Measurements from ENCODE around the gene AHCTF1.

The AHCTF1 gene

GRCh38 chr1:246931549-246932365, at the start of gene AHCTF1:
Gene AHCTF1 (minus strand): TSS chr1:246931948. CDS start chr1:246918370, 13,578 bp downstream.
- peak; percentile 93 for DNase-seq

- DNase-seq, result no peak
Observed at GRCh38 chr1:246978785-246979184, 47.0 kb upstream of the AHCTF1 start.

GRCh38 chr1:246978281-246978680, 46.5 kb upstream of the AHCTF1 start:
- no peak for DNase-seq

- no peak for DNase-seq
Observed at GRCh38 chr1:246971969-246972368, 40.2 kb upstream of the AHCTF1 start.

GRCh38 chr1:246971090-246971721, 39.5 kb upstream of the AHCTF1 start:
- DNase-seq, result no peak

GRCh38 chr1:246969621-246970020, 37.9 kb upstream of the AHCTF1 start:
- DNase-seq, result no peak

- no peak for DNase-seq
Observed at GRCh38 chr1:246966502-246966901, 34.8 kb upstream of the AHCTF1 start.

GRCh38 chr1:246959944-246960693, 28.4 kb upstream of the AHCTF1 start:
- no peak for DNase-seq

- no peak for DNase-seq
Observed at GRCh38 chr1:246954126-246954525, 22.4 kb upstream of the AHCTF1 start.

- DNase-seq, result no peak
Observed at GRCh38 chr1:246951413-246951812, 19.7 kb upstream of the AHCTF1 start.

GRCh38 chr1:246949956-246950355, 18.2 kb upstream of the AHCTF1 start:
- no peak for DNase-seq

GRCh38 chr1:246947255-246947654, 15.5 kb upstream of the AHCTF1 start:
- no peak for DNase-seq

GRCh38 chr1:246946366-246946765, 14.6 kb upstream of the AHCTF1 start:
- no peak for DNase-seq

GRCh38 chr1:246934765-246935164, 3.0 kb upstream of the AHCTF1 start:
- no peak for DNase-seq

- no peak for DNase-seq
Observed at GRCh38 chr1:246933893-246934292, 2.1 kb upstream of the AHCTF1 start.

GRCh38 chr1:246932366-246932700, 585 bp upstream of the AHCTF1 start:
- no peak for DNase-seq

GRCh38 chr1:246930830-246931548, 759 bp downstream of the AHCTF1 start:
- DNase-seq, result no peak

- DNase-seq, result no peak
Observed at GRCh38 chr1:246925997-246926626, 5.6 kb downstream of the AHCTF1 start.

GRCh38 chr1:246923900-246924299, 7.8 kb downstream of the AHCTF1 start:
- no peak for DNase-seq

GRCh38 chr1:246923482-246923881, 8.3 kb downstream of the AHCTF1 start:
- DNase-seq, result no peak

- DNase-seq, result no peak
Observed at GRCh38 chr1:246921481-246921880, 10.3 kb downstream of the AHCTF1 start.

- no peak for DNase-seq
Observed at GRCh38 chr1:246919902-246920301, 11.8 kb downstream of the AHCTF1 start.

All from NCI-H2081 treated with DMSO at 0.1 percent for 48 hours (cell line).